ENCODE results near the gene C1R.

DNA sequence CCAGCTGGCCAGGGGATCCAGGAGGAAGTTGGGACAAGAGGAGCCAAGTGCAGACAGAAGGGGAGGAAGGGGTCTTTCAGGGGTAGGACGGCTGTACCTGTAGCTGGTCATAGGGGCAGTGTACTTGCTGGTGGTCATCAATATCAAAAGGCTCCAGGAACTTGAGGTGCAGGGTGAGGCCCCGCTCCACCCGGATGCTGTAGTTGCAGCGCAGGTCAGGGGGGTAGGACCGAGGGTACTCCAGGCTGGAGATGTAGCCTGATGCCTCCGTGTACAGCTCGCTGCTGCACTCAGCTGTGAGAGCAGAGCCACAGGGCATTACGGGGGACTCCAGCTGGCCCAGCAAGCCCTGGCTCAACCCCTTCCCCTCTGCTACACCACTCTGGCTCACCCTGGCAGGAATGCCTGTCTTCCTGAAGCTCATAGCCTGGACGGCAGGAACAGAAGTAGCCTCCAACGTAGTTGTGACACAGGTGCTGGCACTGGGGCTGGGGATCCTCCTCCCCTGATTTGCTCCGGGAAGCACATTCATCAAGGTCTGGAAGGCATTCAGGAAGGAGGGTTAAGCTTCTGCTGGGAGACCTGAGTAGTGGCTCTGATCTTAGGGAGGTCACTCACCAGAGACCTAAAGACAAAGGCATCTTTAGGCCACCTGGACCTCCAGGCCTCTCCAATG, 2.9 kb downstream of the C1R start:
- TF ChIP-seq, protein P1, sequence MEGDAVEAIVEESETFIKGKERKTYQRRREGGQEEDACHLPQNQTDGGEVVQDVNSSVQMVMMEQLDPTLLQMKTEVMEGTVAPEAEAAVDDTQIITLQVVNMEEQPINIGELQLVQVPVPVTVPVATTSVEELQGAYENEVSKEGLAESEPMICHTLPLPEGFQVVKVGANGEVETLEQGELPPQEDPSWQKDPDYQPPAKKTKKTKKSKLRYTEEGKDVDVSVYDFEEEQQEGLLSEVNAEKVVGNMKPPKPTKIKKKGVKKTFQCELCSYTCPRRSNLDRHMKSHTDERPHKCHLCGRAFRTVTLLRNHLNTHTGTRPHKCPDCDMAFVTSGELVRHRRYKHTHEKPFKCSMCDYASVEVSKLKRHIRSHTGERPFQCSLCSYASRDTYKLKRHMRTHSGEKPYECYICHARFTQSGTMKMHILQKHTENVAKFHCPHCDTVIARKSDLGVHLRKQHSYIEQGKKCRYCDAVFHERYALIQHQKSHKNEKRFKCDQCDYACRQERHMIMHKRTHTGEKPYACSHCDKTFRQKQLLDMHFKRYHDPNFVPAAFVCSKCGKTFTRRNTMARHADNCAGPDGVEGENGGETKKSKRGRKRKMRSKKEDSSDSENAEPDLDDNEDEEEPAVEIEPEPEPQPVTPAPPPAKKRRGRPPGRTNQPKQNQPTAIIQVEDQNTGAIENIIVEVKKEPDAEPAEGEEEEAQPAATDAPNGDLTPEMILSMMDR (conservative IDR thresholded peaks at IDR 0.05 in 1 of 2, IDR thresholded peaks at IDR 0.05 in 1 of 2; ENCODE audit: extremely low read depth in 1 of 2, insufficient read depth in 1 of 2, low read depth in 1 of 2, low read length in 2 of 2), result no peak
- TF ChIP-seq EZH2 (IDR thresholded peaks at IDR 0.05; ENCODE audit: borderline replicate concordance, low read length), result no peak

All from mammary epithelial cell (primary cell).